CD4-positive, alpha-beta memory T cell (primary cell): ENCODE measurements around the gene PALLD. TPM values are rescaled to one million over a fixed set of nuclear protein-coding genes. Genes with fewer than 3 reads are reported as not detected.
A peak's percentile ranks its signal among the peaks of the same experiment; 100 is the strongest.

Experiments used
- CTCF ChIA-PET: fragments of 350-600 bp; sonication (Branson Sonifier 250); formaldehyde crosslinking; loops from one replicate; lab custom pipeline; 2021; ENCODE audit warnings: inconsistent platforms; ENCODE audit not compliant: partially characterized antibody; lab: Charles Lee
- POLR2A ChIA-PET: fragments of 350-600 bp; sonication (Branson Sonifier 250); formaldehyde crosslinking; loops from one replicate; lab custom pipeline; 2021; ENCODE audit not compliant: partially characterized antibody; lab: Charles Lee
- DNase-seq, 5 donors: peaks; one replicate each; pipeline versions ENCODE4 v3.0.0 to v3.0.0-alpha.2; 2020 to 2022; ENCODE audit warnings: mixed read lengths in 1 of 5
- H3K27ac ChIP-seq: one replicate; pipeline ENCODE4 v1.7.0; 2013; ENCODE audit warnings: low read depth, low read length
- H3K27me3 ChIP-seq: 2 replicates; pipeline ENCODE4 v1.7.0; 2013; ENCODE audit warnings: mild to moderate bottlenecking, low read length, moderate library complexity; ENCODE audit not compliant: insufficient read depth
- H3K36me3 ChIP-seq: 2 replicates; pipeline ENCODE4 v1.7.0; 2013; ENCODE audit warnings: mild to moderate bottlenecking, low read length, moderate library complexity; ENCODE audit not compliant: insufficient read depth
- H3K4me1 ChIP-seq: 2 replicates; pipeline ENCODE4 v1.7.0; 2013; ENCODE audit warnings: mild to moderate bottlenecking, low read length, moderate library complexity; ENCODE audit not compliant: insufficient read depth
- H3K4me3 ChIP-seq, 2 donors: one replicate each; pipeline ENCODE4 v1.7.0; 2013; ENCODE audit warnings: low read length in 2 of 2, mild to moderate bottlenecking in 1 of 2
- H3K9me3 ChIP-seq, 2 donors: one replicate each; pipeline ENCODE4 v1.7.0; 2013; ENCODE audit warnings: low read length in 2 of 2, control low read depth in 1 of 2; ENCODE audit not compliant: control insufficient read depth in 1 of 2
- H3K27ac Mint-ChIP-seq, 7 donors: one replicate each; pipeline ENCODE4 v1.8.0; 2020 to 2021; ENCODE audit warnings: mixed read lengths in 7 of 7, mild to moderate bottlenecking in 6 of 7, inconsistent platforms in 3 of 7, moderate library complexity in 3 of 7
- H3K27me3 Mint-ChIP-seq, 2 donors: one replicate each; pipeline ENCODE4 v1.8.0; 2020 to 2021; ENCODE audit warnings: mixed read lengths in 2 of 2
- H3K36me3 Mint-ChIP-seq, 2 donors: one replicate each; pipeline ENCODE4 v1.8.0; 2020 to 2021; ENCODE audit warnings: mixed read lengths in 2 of 2, inconsistent platforms in 1 of 2, mild to moderate bottlenecking in 1 of 2
- H3K4me1 Mint-ChIP-seq, 4 donors: one replicate each; pipeline ENCODE4 v1.8.0; 2020 to 2021; ENCODE audit warnings: mixed read lengths in 4 of 4, mild to moderate bottlenecking in 1 of 4
- H3K4me3 Mint-ChIP-seq, 8 donors: one replicate each; pipeline ENCODE4 v1.8.0; 2020 to 2021; ENCODE audit warnings: mixed read lengths in 8 of 8, mild to moderate bottlenecking in 7 of 8, moderate library complexity in 6 of 8, inconsistent platforms in 3 of 8
- H3K9me3 Mint-ChIP-seq, 8 donors: one replicate each; pipeline ENCODE4 v1.8.0; 2020 to 2021; ENCODE audit warnings: mixed read lengths in 8 of 8, mild to moderate bottlenecking in 5 of 8, inconsistent platforms in 3 of 8, moderate library complexity in 1 of 8
- intact Hi-C: fragments of 100-400 bp; cut with micrococcal nuclease; formaldehyde crosslinking; loops from one replicate; pipeline ENCODE4 v1.15.1; 2023
- polyA plus RNA-seq, 2 donors: library from polyadenylated mRNA; unstranded; fragments of 300-500 nt; fragmentation: Illumina TruSeq; gene quantifications; one replicate each; pipeline ENCODE4 v1.2.3, GENCODE V29; 2021
- total RNA-seq, 2 experiments: library from RNA; stranded (reverse); gene quantifications; one replicate each; pipeline ENCODE4 v1.2.3, GENCODE V29; 2021

PALLD gene
- total and polyA plus RNA-seq, 4 experiments from 2014 or later, result 0.55 to 1.4 (median 1.0) TPM; not detected in 1

- no peaks in the 10 kb centered on the region for H3K27me3 ChIP-seq
- ChIA-PET POLR2A (no interaction called here), CTCF (no interaction called here)
- no peak overlapping the region for H3K4me3 ChIP-seq
- DNase-seq, result no peak
- intact Hi-C loops, result no loop called here
- H3K27ac ChIP-seq, result no peak overlapping the region
- H3K9me3 ChIP-seq, result no peaks in the 10 kb centered on the region
- no peaks in the 10 kb centered on the region for H3K36me3 ChIP-seq
- no peak overlapping the region for H3K27ac Mint-ChIP-seq
- H3K4me3 Mint-ChIP-seq, result peak overlapping the region in 1 of 8 donors; percentile 27
- no peaks in the 10 kb centered on the region for H3K4me1 ChIP-seq
- H3K27me3 Mint-ChIP-seq, result peaks cover 19 to 20% of the 10 kb centered on the region in 2 donors
- peaks cover 0 to 11% (median under 1%) of the 10 kb centered on the region in 4 donors for H3K4me1 Mint-ChIP-seq
- H3K9me3 Mint-ChIP-seq, result no peaks in the 10 kb centered on the region
- H3K36me3 Mint-ChIP-seq, result no peaks in the 10 kb centered on the region
These were observed 158.0 kb downstream of the PALLD start for GRCh38 chr4:168654848-168655174.

GRCh38 chr4:168655182-168655581 is 158.3 kb downstream of the PALLD start:
- H3K27ac Mint-ChIP-seq, result peak overlapping the region in 1 of 7 donors; percentile 18
- no peaks in the 10 kb centered on the region for H3K9me3 Mint-ChIP-seq
- ChIA-PET CTCF (no interaction called here), POLR2A (no interaction called here)
- H3K4me1 ChIP-seq, result no peaks in the 10 kb centered on the region
- no peak overlapping the region for H3K4me3 ChIP-seq
- H3K9me3 ChIP-seq, result no peaks in the 10 kb centered on the region
- no peak overlapping the region for H3K27ac ChIP-seq
- no peaks in the 10 kb centered on the region for H3K27me3 ChIP-seq
- H3K27me3 Mint-ChIP-seq, result peaks cover 19% of the 10 kb centered on the region in 2 donors
- intact Hi-C loops, result no loop called here
- H3K36me3 ChIP-seq, result no peaks in the 10 kb centered on the region
- H3K36me3 Mint-ChIP-seq, result no peaks in the 10 kb centered on the region
- peak overlapping the region in 1 of 8 donors; percentile 27 for H3K4me3 Mint-ChIP-seq
- no peak for DNase-seq
- H3K4me1 Mint-ChIP-seq, result peaks cover 0 to 11% (median under 1%) of the 10 kb centered on the region in 4 donors

GRCh38 chr4:168656055-168656660 is 159.3 kb downstream of the PALLD start:
- H3K9me3 Mint-ChIP-seq, result no peaks in the 10 kb centered on the region
- H3K27ac Mint-ChIP-seq, result no peak overlapping the region
- Histone ChIP-seq H3K27ac (no peak overlapping the region), H3K4me3 (no peak overlapping the region), H3K36me3 (no peaks in the 10 kb centered on the region), H3K27me3 (no peaks in the 10 kb centered on the region), H3K9me3 (no peaks in the 10 kb centered on the region), H3K4me1 (no peaks in the 10 kb centered on the region)
- H3K4me1 Mint-ChIP-seq, result peaks cover 0 to 11% (median under 1%) of the 10 kb centered on the region in 4 donors
- H3K27me3 Mint-ChIP-seq, result peaks cover 18 to 19% of the 10 kb centered on the region in 2 donors
- ChIA-PET POLR2A (no interaction called here), CTCF (no interaction called here)
- H3K4me3 Mint-ChIP-seq, result no peak overlapping the region
- DNase-seq, result no peak
- intact Hi-C loops, result no loop called here
- no peaks in the 10 kb centered on the region for H3K36me3 Mint-ChIP-seq

- Mint-ChIP-seq H3K9me3 (no peaks in the 10 kb centered on the region), H3K4me1 (peaks cover 0 to 11% (median under 1%) of the 10 kb centered on the region in 4 donors), H3K27ac (no peak overlapping the region), H3K27me3 (peaks cover 15 to 16% of the 10 kb centered on the region in 2 donors), H3K4me3 (no peak overlapping the region), H3K36me3 (no peaks in the 10 kb centered on the region)
- Histone ChIP-seq H3K27me3 (no peaks in the 10 kb centered on the region), H3K27ac (no peak overlapping the region), H3K4me3 (no peak overlapping the region), H3K4me1 (no peaks in the 10 kb centered on the region), H3K9me3 (no peaks in the 10 kb centered on the region), H3K36me3 (no peaks in the 10 kb centered on the region)
- DNase-seq, result no peak
- CTCF ChIA-PET, result no interaction called here
- POLR2A ChIA-PET, result no interaction called here
- intact Hi-C loops, result no loop called here
These were observed 160.2 kb downstream of the PALLD start for GRCh38 chr4:168656946-168657473.

GRCh38 chr4:168658751-168659150 is 161.9 kb downstream of the PALLD start:
- Mint-ChIP-seq H3K27me3 (peaks cover 10 to 12% of the 10 kb centered on the region in 2 donors), H3K9me3 (no peaks in the 10 kb centered on the region), H3K4me3 (no peak overlapping the region), H3K4me1 (peaks cover 0 to 11% (median under 1%) of the 10 kb centered on the region in 4 donors), H3K27ac (no peak overlapping the region), H3K36me3 (no peaks in the 10 kb centered on the region)
- H3K27ac ChIP-seq, result no peak overlapping the region
- H3K4me1 ChIP-seq, result no peaks in the 10 kb centered on the region
- POLR2A ChIA-PET, result no interaction called here
- CTCF ChIA-PET, result interaction anchor here (1.4 kb wide), 1 partner anchor 10 kb away, joined by 4 read pairs; no protein-coding TSS in a partner anchor
- H3K27me3 ChIP-seq, result no peaks in the 10 kb centered on the region
- DNase-seq, result no peak
- no peaks in the 10 kb centered on the region for H3K36me3 ChIP-seq
- no peak overlapping the region for H3K4me3 ChIP-seq
- intact Hi-C loops, result no loop called here
- H3K9me3 ChIP-seq, result no peaks in the 10 kb centered on the region

GRCh38 chr4:168659741-168660465 is 163.1 kb downstream of the PALLD start:
- ChIA-PET CTCF (no interaction called here), POLR2A (no interaction called here)
- H3K36me3 Mint-ChIP-seq, result no peaks in the 10 kb centered on the region
- Histone ChIP-seq H3K27me3 (no peaks in the 10 kb centered on the region), H3K4me3 (no peak overlapping the region), H3K4me1 (no peaks in the 10 kb centered on the region), H3K36me3 (no peaks in the 10 kb centered on the region), H3K27ac (no peak overlapping the region), H3K9me3 (no peaks in the 10 kb centered on the region)
- no peak overlapping the region for H3K27ac Mint-ChIP-seq
- H3K4me3 Mint-ChIP-seq, result no peak overlapping the region
- peaks cover 8 to 11% of the 10 kb centered on the region in 2 donors for H3K27me3 Mint-ChIP-seq
- intact Hi-C loops, result no loop called here
- H3K4me1 Mint-ChIP-seq, result peaks cover 0 to 9% (median under 1%) of the 10 kb centered on the region in 4 donors
- DNase-seq, result no peak
- no peaks in the 10 kb centered on the region for H3K9me3 Mint-ChIP-seq

GRCh38 chr4:168662297-168662984 is 165.6 kb downstream of the PALLD start:
- H3K36me3 ChIP-seq, result no peaks in the 10 kb centered on the region
- no peak overlapping the region for H3K27ac ChIP-seq
- H3K4me1 ChIP-seq, result no peaks in the 10 kb centered on the region
- CTCF ChIA-PET, result no interaction called here
- H3K27ac Mint-ChIP-seq, result no peak overlapping the region
- POLR2A ChIA-PET, result no interaction called here
- H3K27me3 ChIP-seq, result no peaks in the 10 kb centered on the region
- no peak overlapping the region for H3K4me3 Mint-ChIP-seq
- DNase-seq, result no peak
- H3K4me1 Mint-ChIP-seq, result no peaks in the 10 kb centered on the region
- H3K36me3 Mint-ChIP-seq, result no peaks in the 10 kb centered on the region
- no peak overlapping the region for H3K4me3 ChIP-seq
- intact Hi-C loops, result no loop called here
- H3K9me3 Mint-ChIP-seq, result no peaks in the 10 kb centered on the region
- peaks cover 3 to 6% of the 10 kb centered on the region in 2 donors for H3K27me3 Mint-ChIP-seq
- no peaks in the 10 kb centered on the region for H3K9me3 ChIP-seq
